K562 (cell line): ENCODE data around the gene CREB3L2. TPM values are rescaled to one million over a fixed set of nuclear protein-coding genes. Genes with fewer than 3 reads are reported as not detected.

ENCODE experiments used
- ATAC-seq: fragments of 200-7000 bp; cut with Tn5 transposase; 3 replicates; pipeline ENCODE4 v1.9.1; 2020; ENCODE audit warnings: moderate library complexity
- BruUV-seq: library from RNA; stranded (reverse); fragments of 400-500 nt; replicated peaks from 2 replicates; lab custom pipeline; 2021; lab: Mats Ljungman, UMichigan
- CTCF ChIA-PET: fragments of 300-600 bp; formaldehyde crosslinking; extraction: SDS; loops from one replicate; lab custom pipeline; 2021; ENCODE audit warnings: low intra/inter-chr PET ratio; lab: Yijun Ruan, JAX
- POLR2A ChIA-PET: fragments of 300-600, 350-650 bp; sonication (Branson Sonifier 250); formaldehyde crosslinking; extraction: SDS; loops from one replicate; lab custom pipeline; 2021; ENCODE audit warnings: antibody characterized with exemption, inconsistent platforms; lab: Yijun Ruan, JAX
- DNase-seq, 4 experiments: peaks; one replicate each; pipeline versions ENCODE4 v3.0.0 to v3.0.0-alpha.2; 2011 to 2018; ENCODE audit warnings: low spot score in 3 of 4, mixed read lengths in 3 of 4; ENCODE audit errors: extremely low read depth in 1 of 4
- FAIRE-seq: peaks from 2 replicates; lab custom pipeline; 2011; peaks lifted over from hg19 to GRCh38; lab: Jason Lieb, UNC
- H2AFZ ChIP-seq: 2 replicates; pipeline ENCODE4 v1.6.0; 2011; ENCODE audit warnings: low read depth, low read length, control low read depth, inconsistent platforms
- H3K27ac ChIP-seq: fragments of 200-600 bp; 3 replicates; pipeline ENCODE4 v1.8.0; 2011; ENCODE audit warnings: low read depth, mild to moderate bottlenecking, control low read depth, inconsistent platforms, low read length, moderate library complexity, mixed read lengths; ENCODE audit errors: extremely low read depth
- H3K27me3 ChIP-seq, 2 experiments: fragments of 300-600 bp in 1 of 2; 2 replicates in 1 of 2; 3 replicates in 1 of 2; pipeline versions ENCODE4 v1.6.0 to v1.8.0; 2011; ENCODE audit warnings: inconsistent platforms in 2 of 2, low read length in 2 of 2, mild to moderate bottlenecking in 1 of 2, mixed read lengths in 1 of 2, moderate library complexity in 1 of 2; ENCODE audit not compliant: control insufficient read depth in 2 of 2, insufficient read depth in 2 of 2
- H3K36me3 ChIP-seq: fragments of 300-600 bp; 3 replicates; pipeline ENCODE4 v1.8.0; 2011; ENCODE audit warnings: mild to moderate bottlenecking, low read length, inconsistent platforms; ENCODE audit not compliant: control insufficient read depth, insufficient read depth
- H3K4me1 ChIP-seq, 2 experiments: fragments of 200-600 bp in 1 of 2; replicated peaks in 1 of 2; 2 replicates in 1 of 2; 3 replicates in 1 of 2; pipeline versions ENCODE4 v1.5.1 to v1.8.0; 2011; ENCODE audit warnings: inconsistent platforms in 2 of 2, low read length in 2 of 2, mild to moderate bottlenecking in 1 of 2, mixed read lengths in 1 of 2, moderate library complexity in 1 of 2; ENCODE audit not compliant: control insufficient read depth in 2 of 2, insufficient read depth in 2 of 2
- H3K4me2 ChIP-seq: 2 replicates; pipeline ENCODE4 v1.6.1; 2011; ENCODE audit warnings: low read length, control low read depth, inconsistent platforms, mixed read lengths; ENCODE audit not compliant: insufficient read depth
- H3K4me3 ChIP-seq: fragments of 200-600 bp; sonication (generic), shearing (Covaris generic); 2 replicates; pipeline ENCODE4 v1.5.1; 2016; ENCODE audit warnings: control low read depth, inconsistent platforms
- H3K79me2 ChIP-seq: fragments of 200-600 bp; 3 replicates; pipeline ENCODE4 v1.8.0; 2011; ENCODE audit warnings: low read length, inconsistent platforms; ENCODE audit not compliant: control insufficient read depth, insufficient read depth
- H3K9ac ChIP-seq, 2 experiments: 2 replicates each; pipeline versions ENCODE4 v1.6.0 to v1.6.1; 2011; ENCODE audit warnings: low read depth in 2 of 2, low read length in 2 of 2, control low read depth in 1 of 2, inconsistent platforms in 1 of 2, mild to moderate bottlenecking in 1 of 2, mixed read lengths in 1 of 2; ENCODE audit not compliant: insufficient read depth in 1 of 2
- H3K9me1 ChIP-seq: one replicate; pipeline ENCODE4 v1.6.0; 2011; ENCODE audit warnings: inconsistent platforms, mild to moderate bottlenecking, low read length, moderate library complexity; ENCODE audit not compliant: control insufficient read depth, insufficient read depth
- H3K9me3 ChIP-seq: replicated peaks from 2 replicates; pipeline ENCODE4 v1.5.1; 2011; ENCODE audit warnings: low read depth, low read length, inconsistent platforms; ENCODE audit not compliant: control insufficient read depth, insufficient read depth
- H4K20me1 ChIP-seq: replicated peaks from 2 replicates; pipeline ENCODE4 v1.6.1; 2011; ENCODE audit warnings: low read length, inconsistent platforms, mixed read lengths; ENCODE audit not compliant: control insufficient read depth, insufficient read depth
- GABPB1 ChIP-seq: sonication (generic); formaldehyde crosslinking; IDR thresholded peaks from 2 replicates; pipeline ENCODE4 v1.8.0; 2022; ENCODE audit warnings: mild to moderate bottlenecking, missing genetic modification reagents
- IRF2 ChIP-seq: sonication (generic); formaldehyde crosslinking; IDR thresholded peaks from 2 replicates; pipeline ENCODE4 v1.8.1; 2022; ENCODE audit warnings: mild to moderate bottlenecking, missing genetic modification reagents
- POLR3A ChIP-seq: IDR thresholded peaks from 2 replicates; pipeline ENCODE4 v1.6.1; 2011; ENCODE audit warnings: borderline replicate concordance, mild to moderate bottlenecking, moderate library complexity; ENCODE audit not compliant: insufficient read length, insufficient read depth; ENCODE audit errors: extremely low read depth
- SIN3A ChIP-seq, 2 experiments: fragments of 150-350 bp in 1 of 2; IDR thresholded peaks; 2 replicates each; pipeline ENCODE4 v1.6.1; 2011 to 2016; ENCODE audit warnings: borderline replicate concordance in 2 of 2, low read depth in 2 of 2, low read length in 2 of 2, mild to moderate bottlenecking in 2 of 2, moderate library complexity in 2 of 2; ENCODE audit not compliant: control insufficient read depth in 1 of 2
- TBP ChIP-seq: optimal IDR thresholded peaks from 2 replicates; pipeline ENCODE3; 2011; ENCODE audit warnings: low read depth, low read length, improper control_type of control experiment
- USF2 ChIP-seq: sonication (generic); formaldehyde crosslinking; IDR thresholded peaks from 2 replicates; pipeline ENCODE4 v1.5.0; 2020; ENCODE audit warnings: missing genetic modification reagents
- ZNF76 ChIP-seq: fragments of 250-450 bp; sonication (Bioruptor Pico); IDR thresholded peaks from 2 replicates; pipeline ENCODE4 v1.4.0; 2020; ENCODE audit warnings: mild to moderate bottlenecking, moderate library complexity, borderline replicate concordance
- ZNF780A ChIP-seq: fragments of 250-450 bp; sonication (Bioruptor Pico); IDR thresholded peaks from 2 replicates; pipeline ENCODE4 v1.5.0; 2021; ENCODE audit warnings: mild to moderate bottlenecking
- ZNF79 ChIP-seq: fragments of 250-450 bp; sonication (Bioruptor Pico); IDR thresholded peaks from 2 replicates; pipeline ENCODE4 v1.4.0; 2020; ENCODE audit warnings: low read depth, mild to moderate bottlenecking, moderate library complexity
- WGBS: fragments of 100-300 bp; shearing (Covaris generic); methylation state at CpG from one replicate; pipeline ENCODE4 v1.1.6; 2016; ENCODE audit warnings: low coverage, mixed read lengths; ENCODE audit not compliant: insufficient coverage; ENCODE audit errors: missing lambda C conversion rate; 5-methylcytosine and 5-hydroxymethylcytosine counted together
- in situ Hi-C: fragments of 300-500 bp; cut with MboI; formaldehyde crosslinking; loops from 4 replicates; pipeline ENCODE4 v1.15.0; 2018; ENCODE audit warnings: inconsistent platforms, mixed read lengths
- intact Hi-C: fragments of 100-400 bp; cut with micrococcal nuclease; formaldehyde crosslinking; loops from 2 replicates; pipeline ENCODE4 v1.14.2; 2022
- polyA plus RNA-seq, 8 experiments: library from polyadenylated mRNA; depleted of rRNA in 4 of 8; stranded (reverse) in 5 of 8; unstranded in 3 of 8; fragments of >200 nt; fragmentation: Nextera tagmentation in 2 of 8; fragmentation: Illumina TruSeq in 1 of 8; extraction: Ambion mirVana in 2 of 8; extraction: Trizol in 1 of 8; gene quantifications; 2 replicates each; pipeline versions ENCODE4 v1.2.1 to v1.2.3, GENCODE V29; 2011 to 2014; ENCODE audit warnings: inconsistent platforms in 1 of 8, missing spikeins in 1 of 8
- total RNA-seq, 7 experiments: library from RNA; depleted of rRNA in 6 of 7; stranded (reverse); fragments of >200 nt in 6 of 7; fragmentation: Illumina TruSeq in 2 of 7; extraction: Trizol in 2 of 7; gene quantifications; 2 replicates each; pipeline versions ENCODE4 v1.2.1 to v1.2.3, GENCODE V29; 2011 to 2021; ENCODE audit warnings: low replicate concordance in 1 of 7
- TF ChIP-seq, protein P1 (sequence below): fragments of 450-650 bp; formaldehyde crosslinking; IDR thresholded peaks from 2 replicates; pipeline ENCODE4 v1.4.0; 2022; ENCODE audit warnings: mild to moderate bottlenecking, moderate library complexity
- TF ChIP-seq, protein P2 (sequence below): fragments of 450-650 bp; formaldehyde crosslinking; IDR thresholded peaks from 2 replicates; pipeline ENCODE4 v1.4.0; 2020; ENCODE audit warnings: mild to moderate bottlenecking, mixed read lengths

The CREB3L2 gene
- total and polyA plus RNA-seq, 9 of the 15 experiments (the other 6 are each of a cell fraction or from before 2014, with no cell fraction given): 7.1 to 45.6 (median 15.8) TPM

GRCh38 chr7:138021889-138022288 is 20.0 kb upstream of the CREB3L2 start:
- ChIA-PET CTCF (no interaction called here), POLR2A (no interaction called here)
- H4K20me1 ChIP-seq: no peaks in the 10 kb centered on the region
- H3K79me2 ChIP-seq: no peaks in the 10 kb centered on the region
- no peak for DNase-seq
- no peak overlapping the region for H3K9ac ChIP-seq
- no peak for FAIRE-seq
- H3K27ac ChIP-seq: no peak overlapping the region
- intact Hi-C loops (no loop called here), in situ Hi-C loops (no loop called here)
- no peaks in the 10 kb centered on the region for H3K4me1 ChIP-seq
- no peaks in the 10 kb centered on the region for H3K9me3 ChIP-seq
- 2% methylated on average over 3 of the region's 6 CpGs for WGBS
- no peaks in the 10 kb centered on the region for H3K9me1 ChIP-seq
- no TSS peak for BruUV-seq
- H3K27me3 ChIP-seq: peaks cover 0 to 4% of the 10 kb centered on the region in 2 experiments; a peak in 3 of 5 replicates
- no peak for TF ChIP-seq ZNF76
- H2AFZ ChIP-seq: no peak overlapping the region
- peak; percentile 56; the same call in 2 of the 3 replicates for ATAC-seq
- H3K4me3 ChIP-seq: no peak overlapping the region
- no peaks in the 10 kb centered on the region for H3K36me3 ChIP-seq
- no peak overlapping the region for H3K4me2 ChIP-seq

DNA sequence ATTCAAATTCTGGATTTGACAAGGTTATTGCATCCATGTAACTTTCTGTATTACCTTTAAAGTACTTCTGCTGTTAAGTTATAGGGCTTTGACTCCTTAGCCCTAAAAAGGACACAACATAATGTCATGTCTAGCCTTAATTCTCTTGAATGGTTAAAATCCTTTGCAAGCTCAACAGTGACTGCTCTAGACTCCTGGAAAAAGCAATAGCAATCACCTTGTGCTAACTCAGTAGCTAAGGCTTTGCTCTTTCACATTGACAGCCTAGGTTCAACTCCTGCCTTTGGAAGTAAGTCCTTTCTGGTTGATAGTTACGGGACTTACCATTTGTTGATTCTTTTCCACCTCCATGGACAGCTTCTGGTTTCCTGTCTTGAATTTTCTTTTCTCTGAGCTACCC is 16.1 kb upstream of the CREB3L2 start:
- H3K9ac ChIP-seq: no peak overlapping the region
- in situ Hi-C loops: no loop called here
- CTCF ChIA-PET: no interaction called here
- ATAC-seq (no peak), DNase-seq (no peak), FAIRE-seq (no peak)
- H3K4me2 ChIP-seq: no peak overlapping the region
- no peaks in the 10 kb centered on the region for H3K9me3 ChIP-seq
- no peak overlapping the region for H3K4me3 ChIP-seq
- H3K79me2 ChIP-seq: no peaks in the 10 kb centered on the region
- intact Hi-C loops: no loop called here
- no peaks in the 10 kb centered on the region for H4K20me1 ChIP-seq
- no peak overlapping the region for H3K27ac ChIP-seq
- 15% methylated on average over 1 of the region's 1 CpG for WGBS
- no peak for TF ChIP-seq ZNF79
- no peak for TF ChIP-seq IRF2 (CRISPR knock-in tag)
- TF ChIP-seq TBP: peak; percentile 53
- TF ChIP-seq, protein P1, sequence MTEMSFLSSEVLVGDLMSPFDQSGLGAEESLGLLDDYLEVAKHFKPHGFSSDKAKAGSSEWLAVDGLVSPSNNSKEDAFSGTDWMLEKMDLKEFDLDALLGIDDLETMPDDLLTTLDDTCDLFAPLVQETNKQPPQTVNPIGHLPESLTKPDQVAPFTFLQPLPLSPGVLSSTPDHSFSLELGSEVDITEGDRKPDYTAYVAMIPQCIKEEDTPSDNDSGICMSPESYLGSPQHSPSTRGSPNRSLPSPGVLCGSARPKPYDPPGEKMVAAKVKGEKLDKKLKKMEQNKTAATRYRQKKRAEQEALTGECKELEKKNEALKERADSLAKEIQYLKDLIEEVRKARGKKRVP (CRISPR knock-in tag): no peak
- no peak for TF ChIP-seq GABPB1
- TF ChIP-seq USF2 (CRISPR knock-in tag): no peak
- TF ChIP-seq, protein P2, sequence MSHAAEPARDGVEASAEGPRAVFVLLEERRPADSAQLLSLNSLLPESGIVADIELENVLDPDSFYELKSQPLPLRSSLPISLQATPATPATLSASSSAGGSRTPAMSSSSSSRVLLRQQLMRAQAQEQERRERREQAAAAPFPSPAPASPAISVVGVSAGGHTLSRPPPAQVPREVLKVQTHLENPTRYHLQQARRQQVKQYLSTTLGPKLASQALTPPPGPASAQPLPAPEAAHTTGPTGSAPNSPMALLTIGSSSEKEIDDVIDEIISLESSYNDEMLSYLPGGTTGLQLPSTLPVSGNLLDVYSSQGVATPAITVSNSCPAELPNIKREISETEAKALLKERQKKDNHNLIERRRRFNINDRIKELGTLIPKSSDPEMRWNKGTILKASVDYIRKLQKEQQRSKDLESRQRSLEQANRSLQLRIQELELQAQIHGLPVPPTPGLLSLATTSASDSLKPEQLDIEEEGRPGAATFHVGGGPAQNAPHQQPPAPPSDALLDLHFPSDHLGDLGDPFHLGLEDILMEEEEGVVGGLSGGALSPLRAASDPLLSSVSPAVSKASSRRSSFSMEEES (CRISPR knock-in tag): no peak
- no peak for TF ChIP-seq ZNF780A
- peak; percentile 44 for TF ChIP-seq POLR3A
- no peak for TF ChIP-seq SIN3A (IDR thresholded peaks at IDR 0.05; ENCODE audit: borderline replicate concordance in 2 of 2, control insufficient read depth in 1 of 2, low read depth in 2 of 2, low read length in 2 of 2)
- POLR2A ChIA-PET: no interaction called here
- H3K4me1 ChIP-seq: no peaks in the 10 kb centered on the region
- H3K27me3 ChIP-seq: peaks cover 0 to 8% of the 10 kb centered on the region in 2 experiments; a peak in 2 of 5 replicates
- H2AFZ ChIP-seq: no peak overlapping the region
- H3K36me3 ChIP-seq: no peaks in the 10 kb centered on the region
- no peaks in the 10 kb centered on the region for H3K9me1 ChIP-seq
- no TSS peak for BruUV-seq
